Suprapubic skin (tissue), 4 donors: Measurements from ENCODE around the gene NR4A2. TPM values are rescaled to one million over a fixed set of nuclear protein-coding genes. Genes with fewer than 3 reads are reported as not detected.
"Not testable (repeated sequence)": the region's sequence is repeated elsewhere in the genome, so short reads cannot be mapped to it uniquely, and the experiment has no call there.

Source experiments
- DNase-seq, 2 donors: peaks; one replicate each; pipeline ENCODE4 v3.0.0-alpha.2; 2019; ENCODE audit warnings: low spot score in 2 of 2
- H3K27ac ChIP-seq: fragments of 200-600 bp; sonication (generic); one replicate; pipeline ENCODE4 v1.5.1; 2019
- H3K27me3 ChIP-seq: fragments of 200-600 bp; sonication (generic); one replicate; pipeline ENCODE4 v1.5.1; 2019
- H3K36me3 ChIP-seq: fragments of 200-600 bp; sonication (generic); one replicate; pipeline ENCODE4 v1.5.1; 2019
- H3K4me1 ChIP-seq: fragments of 200-600 bp; sonication (generic); one replicate; pipeline ENCODE4 v1.5.1; 2019
- H3K4me3 ChIP-seq: fragments of 200-600 bp; sonication (generic); one replicate; pipeline ENCODE4 v1.5.1; 2019; ENCODE audit warnings: mild to moderate bottlenecking
- H3K9me3 ChIP-seq: fragments of 200-600 bp; sonication (generic); one replicate; pipeline ENCODE4 v1.5.1; 2019
- CTCF ChIP-seq, 2 donors: fragments of 200-600 bp in 1 of 2; fragments of 450-650 bp in 1 of 2; sonication (generic) in 1 of 2; IDR thresholded peaks; one replicate each; pipeline ENCODE4 v1.5.1; 2016 to 2019; ENCODE audit warnings: antibody characterized with exemption in 2 of 2, mild to moderate bottlenecking in 1 of 2, moderate library complexity in 1 of 2
- EP300 ChIP-seq: sonication (generic); formaldehyde crosslinking; IDR thresholded peaks from one replicate; pipeline ENCODE4 v1.6.1; 2017; ENCODE audit warnings: antibody characterized with exemption
- POLR2A ChIP-seq, 2 donors: fragments of 450-650 bp; IDR thresholded peaks; one replicate each; pipeline ENCODE4 v1.6.1; 2017; ENCODE audit warnings: antibody characterized with exemption in 2 of 2, mild to moderate bottlenecking in 2 of 2, moderate library complexity in 2 of 2
- POLR2AphosphoS5 ChIP-seq, 3 donors: sonication (generic); formaldehyde crosslinking; IDR thresholded peaks; one replicate each; pipeline ENCODE4 v1.6.1; 2017; ENCODE audit warnings: antibody characterized with exemption in 3 of 3
- WGBS: methylation state at CpG from one replicate; pipeline ENCODE4 v1.1.5; 2018; 5-methylcytosine and 5-hydroxymethylcytosine counted together
- total RNA-seq, 4 donors: library from RNA; depleted of rRNA; stranded (reverse); fragments of >200 nt; gene quantifications; one replicate each; pipeline ENCODE4 v1.1.0, GENCODE V29; 2016

Gene NR4A2
- total RNA-seq, 4 donors from 2014 or later, result 9.5 to 21.7 (median 19.8) TPM

GRCh38 chr2:156309167-156309566 is 23.4 kb downstream of the NR4A2 start:
- DNase-seq, result no peak
- Histone ChIP-seq H3K9me3 (no peaks in the 10 kb centered on the region), H3K27ac (no peak overlapping the region), H3K36me3 (no peaks in the 10 kb centered on the region), H3K4me3 (no peak overlapping the region), H3K4me1 (no peaks in the 10 kb centered on the region), H3K27me3 (no peaks in the 10 kb centered on the region)
- TF ChIP-seq POLR2A (IDR thresholded peaks at IDR 0.05) (no peak), EP300 (no peak), POLR2AphosphoS5 (IDR thresholded peaks at IDR 0.05) (no peak), CTCF (IDR thresholded peaks at IDR 0.05) (no peak)

- Histone ChIP-seq H3K4me3 (no peak overlapping the region), H3K36me3 (no peaks in the 10 kb centered on the region), H3K4me1 (no peaks in the 10 kb centered on the region), H3K9me3 (no peaks in the 10 kb centered on the region), H3K27ac (no peak overlapping the region), H3K27me3 (no peaks in the 10 kb centered on the region)
- DNase-seq, result no peak
- TF ChIP-seq POLR2AphosphoS5 (IDR thresholded peaks at IDR 0.05), result no peak
- TF ChIP-seq POLR2A (IDR thresholded peaks at IDR 0.05), result no peak
- no peak for TF ChIP-seq EP300
- no peak for TF ChIP-seq CTCF (IDR thresholded peaks at IDR 0.05)
- WGBS, result 81% methylated on average over 1 of the region's 1 CpG
Measured at GRCh38 chr2:156306821-156307220, 25.7 kb downstream of the NR4A2 start.

GRCh38 chr2:156305121-156305520 is 27.4 kb downstream of the NR4A2 start:
- no peak for DNase-seq
- Histone ChIP-seq H3K36me3 (no peaks in the 10 kb centered on the region), H3K4me3 (no peak overlapping the region), H3K27ac (no peak overlapping the region), H3K27me3 (no peaks in the 10 kb centered on the region), H3K9me3 (peaks cover under 1% of the 10 kb centered on the region), H3K4me1 (no peaks in the 10 kb centered on the region)
- TF ChIP-seq POLR2A (IDR thresholded peaks at IDR 0.05) (no peak), CTCF (IDR thresholded peaks at IDR 0.05) (no peak), EP300 (no peak), POLR2AphosphoS5 (IDR thresholded peaks at IDR 0.05) (no peak)

GRCh38 chr2:156300337-156300736 is 32.2 kb downstream of the NR4A2 start:
- TF ChIP-seq EP300, result no peak
- no peak for TF ChIP-seq CTCF (IDR thresholded peaks at IDR 0.05)
- H3K27me3 ChIP-seq, result no peaks in the 10 kb centered on the region
- H3K9me3 ChIP-seq, result peaks cover 5% of the 10 kb centered on the region
- no peaks in the 10 kb centered on the region for H3K36me3 ChIP-seq
- H3K4me1 ChIP-seq, result no peaks in the 10 kb centered on the region
- no peak for DNase-seq
- WGBS, result 84% methylated on average over 1 of the region's 1 CpG
- H3K4me3 ChIP-seq, result no peak overlapping the region
- H3K27ac ChIP-seq, result no peak overlapping the region

- Histone ChIP-seq H3K4me1 (no peaks in the 10 kb centered on the region), H3K4me3 (no peak overlapping the region), H3K27me3 (no peaks in the 10 kb centered on the region), H3K9me3 (peaks cover 4% of the 10 kb centered on the region), H3K36me3 (no peaks in the 10 kb centered on the region), H3K27ac (no peak overlapping the region)
- TF ChIP-seq CTCF (IDR thresholded peaks at IDR 0.05), result no peak
- TF ChIP-seq POLR2A (IDR thresholded peaks at IDR 0.05), result no peak
- no peak for TF ChIP-seq POLR2AphosphoS5 (IDR thresholded peaks at IDR 0.05)
- no peak for TF ChIP-seq EP300
- DNase-seq, result no peak
- WGBS, result 93% methylated on average over 8 of the region's 8 CpGs
Measured at GRCh38 chr2:156294945-156295580, 37.5 kb downstream of the NR4A2 start.

- DNase-seq, H3K4me3 ChIP-seq, H3K27ac ChIP-seq, H3K9me3 ChIP-seq, H3K27me3 ChIP-seq, H3K36me3 ChIP-seq, H3K4me1 ChIP-seq: not testable (repeated sequence)
- no CpG with 5 or more reads among the region's 29 CpGs for WGBS
Measured at GRCh38 chr2:156293382-156293781, 39.1 kb downstream of the NR4A2 start.
